ENCODE measurements around the gene WDFY3. TPM values are rescaled to one million over a fixed set of nuclear protein-coding genes. Genes with fewer than 3 reads are reported as not detected.

The WDFY3 gene
- total and polyA plus RNA-seq, 9 of the 15 experiments (the other 6 are each of a cell fraction or from before 2014, with no cell fraction given): 0.58 to 13.5 (median 9.4) TPM

- FAIRE-seq: no peak
- Histone ChIP-seq H4K20me1 (replicated peaks; ENCODE audit: control insufficient read depth, insufficient read depth, low read length) (no peaks in the 10 kb centered on the region), H3K4me2 (ENCODE audit: insufficient read depth, low read length) (no peak overlapping the region), H3K9me1 (ENCODE audit: control insufficient read depth, insufficient read depth, low read length) (no peaks in the 10 kb centered on the region), H3K9me3 (replicated peaks; ENCODE audit: control insufficient read depth, insufficient read depth, low read depth, low read length) (no peaks in the 10 kb centered on the region), H3K9ac (ENCODE audit: insufficient read depth in 1 of 2, low read depth in 2 of 2, low read length in 2 of 2) (no peak overlapping the region), H3K79me2 (ENCODE audit: control insufficient read depth, insufficient read depth, low read length) (no peaks in the 10 kb centered on the region), H3K36me3 (ENCODE audit: control insufficient read depth, insufficient read depth, low read length) (no peaks in the 10 kb centered on the region; the same call in 2 of the 3 replicates), H3K27me3 (ENCODE audit: control insufficient read depth in 2 of 2, insufficient read depth in 2 of 2, low read length in 2 of 2) (no peaks in the 10 kb centered on the region), H3K4me1 (replicated peaks in 1 of 2; ENCODE audit: control insufficient read depth in 2 of 2, insufficient read depth in 2 of 2, low read length in 2 of 2) (peaks cover 0 to 4% of the 10 kb centered on the region in 2 experiments; a peak in 2 of 5 replicates), H2AFZ (ENCODE audit: low read depth, low read length) (no peak overlapping the region), H3K4me3 (no peak overlapping the region), H3K27ac (ENCODE audit: extremely low read depth, low read depth, low read length) (no peak overlapping the region)
- ChIA-PET CTCF (ENCODE audit: low intra/inter-chr PET ratio) (no interaction called here), POLR2A (interaction anchor here (1.0 kb wide), 1 partner anchor 19 kb away, joined by 3 read pairs; no protein-coding TSS in a partner anchor)
- BruUV-seq (replicated peaks): no TSS peak
- in situ Hi-C loops (cut with MboI): no loop called here
- ATAC-seq: no peak
- DNase-seq (ENCODE audit: extremely low read depth in 1 of 4, low spot score in 3 of 4): no peak
- intact Hi-C loops (cut with micrococcal nuclease): no loop called here
- TF ChIP-seq ZNF586 (CRISPR knock-in tag; conservative IDR thresholded peaks at IDR 0.05) (no peak), SNIP1 (IDR thresholded peaks at IDR 0.05; ENCODE audit: low read depth) (no peak), TSHZ1 (CRISPR knock-in tag; IDR thresholded peaks at IDR 0.05) (no peak), ZBTB5 (IDR thresholded peaks at IDR 0.05) (no peak), SPI1 (IDR thresholded peaks at IDR 0.05; ENCODE audit: borderline replicate concordance, low read depth, low read length) (no peak), ZKSCAN1 (IDR thresholded peaks at IDR 0.05; ENCODE audit: low read depth, low read length) (no peak), ETS2 (tag; IDR thresholded peaks at IDR 0.05; ENCODE audit: borderline replicate concordance, poor library complexity, severe bottlenecking) (no peak), SIN3A (IDR thresholded peaks at IDR 0.05; ENCODE audit: borderline replicate concordance in 2 of 2, control insufficient read depth in 1 of 2, low read depth in 2 of 2, low read length in 2 of 2) (no peak), ZNF707 (CRISPR knock-in tag; conservative IDR thresholded peaks at IDR 0.05) (no peak), ZC3H8 (IDR thresholded peaks at IDR 0.05) (no peak), PCBP2 (IDR thresholded peaks at IDR 0.05; ENCODE audit: low read depth, low read length, poor library complexity, severe bottlenecking) (no peak), WHSC1 (IDR thresholded peaks at IDR 0.05; ENCODE audit: low read length) (no peak), SRSF3 (IDR thresholded peaks at IDR 0.05; ENCODE audit: insufficient read depth, low read length) (no peak), MXD1 (CRISPR knock-in tag; IDR thresholded peaks at IDR 0.05; ENCODE audit: borderline replicate concordance, poor library complexity, severe bottlenecking) (no peak), ZNF347 (CRISPR knock-in tag; IDR thresholded peaks at IDR 0.05; ENCODE audit: low read depth) (no peak), KAT2B (IDR thresholded peaks at IDR 0.05; ENCODE audit: low read depth, low read length) (no peak), ZBTB17 (CRISPR knock-in tag; IDR thresholded peaks at IDR 0.05) (no peak), CTBP1 (IDR thresholded peaks at IDR 0.05; ENCODE audit: borderline replicate concordance) (no peak)
Measured at GRCh38 chr4:84849051-84849640, 117.3 kb downstream of the WDFY3 start.
